ENCODE data around the gene PTOV1.

DNA sequence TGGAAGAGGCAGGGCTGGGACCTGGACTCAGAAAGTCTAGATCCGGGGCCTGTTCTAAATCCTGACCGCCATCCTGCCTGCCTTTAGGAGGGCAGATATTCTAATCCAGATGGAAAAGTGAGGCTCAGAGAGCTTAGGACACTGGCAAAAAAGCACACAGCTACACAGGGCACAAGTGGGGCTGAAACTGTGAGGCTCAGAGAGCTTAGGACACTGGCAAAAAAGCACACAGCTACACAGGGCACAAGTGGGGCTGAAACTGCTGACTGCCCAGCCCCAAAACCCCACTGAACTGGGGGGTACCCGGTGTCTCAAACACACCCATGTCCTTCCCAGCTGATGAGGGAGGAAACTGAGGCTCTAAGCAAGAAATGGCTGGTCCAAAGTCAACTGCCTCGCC lies 24.2 kb downstream of the PTOV1 start:
- TF ChIP-seq POLR2A (IDR thresholded peaks at IDR 0.05): no peak
- TF ChIP-seq, protein P1, sequence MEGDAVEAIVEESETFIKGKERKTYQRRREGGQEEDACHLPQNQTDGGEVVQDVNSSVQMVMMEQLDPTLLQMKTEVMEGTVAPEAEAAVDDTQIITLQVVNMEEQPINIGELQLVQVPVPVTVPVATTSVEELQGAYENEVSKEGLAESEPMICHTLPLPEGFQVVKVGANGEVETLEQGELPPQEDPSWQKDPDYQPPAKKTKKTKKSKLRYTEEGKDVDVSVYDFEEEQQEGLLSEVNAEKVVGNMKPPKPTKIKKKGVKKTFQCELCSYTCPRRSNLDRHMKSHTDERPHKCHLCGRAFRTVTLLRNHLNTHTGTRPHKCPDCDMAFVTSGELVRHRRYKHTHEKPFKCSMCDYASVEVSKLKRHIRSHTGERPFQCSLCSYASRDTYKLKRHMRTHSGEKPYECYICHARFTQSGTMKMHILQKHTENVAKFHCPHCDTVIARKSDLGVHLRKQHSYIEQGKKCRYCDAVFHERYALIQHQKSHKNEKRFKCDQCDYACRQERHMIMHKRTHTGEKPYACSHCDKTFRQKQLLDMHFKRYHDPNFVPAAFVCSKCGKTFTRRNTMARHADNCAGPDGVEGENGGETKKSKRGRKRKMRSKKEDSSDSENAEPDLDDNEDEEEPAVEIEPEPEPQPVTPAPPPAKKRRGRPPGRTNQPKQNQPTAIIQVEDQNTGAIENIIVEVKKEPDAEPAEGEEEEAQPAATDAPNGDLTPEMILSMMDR (IDR thresholded peaks at IDR 0.05): no peak
- no peak for TF ChIP-seq EP300 (IDR thresholded peaks at IDR 0.05)
- no peak for TF ChIP-seq POLR2AphosphoS5 (IDR thresholded peaks at IDR 0.05)
